ENCODE results near the gene ZNF2.

Gene ZNF2

GRCh38 chr2:95206096-95206495, 40.5 kb downstream of the ZNF2 start:
- H3K27me3 ChIP-seq (ENCODE audit: insufficient read depth, low read depth), result no peaks in the 10 kb centered on the region
- H3K4me3 ChIP-seq (IDR thresholded peaks at IDR 0.05; ENCODE audit: insufficient read depth, low read depth, low read length), result no peak overlapping the region
- H3K36me3 ChIP-seq (ENCODE audit: insufficient read depth), result no peaks in the 10 kb centered on the region
- no peaks in the 10 kb centered on the region for H4K20me1 ChIP-seq (ENCODE audit: insufficient read depth)
- H3K4me1 ChIP-seq (ENCODE audit: low read depth, poor library complexity, severe bottlenecking), result no peaks in the 10 kb centered on the region
- H2AFZ ChIP-seq (ENCODE audit: low read depth), result peak overlapping the region; percentile 75; the same call in 1 of the 2 replicates
- H3K27ac ChIP-seq, result no peak overlapping the region
- TF ChIP-seq, protein P1, sequence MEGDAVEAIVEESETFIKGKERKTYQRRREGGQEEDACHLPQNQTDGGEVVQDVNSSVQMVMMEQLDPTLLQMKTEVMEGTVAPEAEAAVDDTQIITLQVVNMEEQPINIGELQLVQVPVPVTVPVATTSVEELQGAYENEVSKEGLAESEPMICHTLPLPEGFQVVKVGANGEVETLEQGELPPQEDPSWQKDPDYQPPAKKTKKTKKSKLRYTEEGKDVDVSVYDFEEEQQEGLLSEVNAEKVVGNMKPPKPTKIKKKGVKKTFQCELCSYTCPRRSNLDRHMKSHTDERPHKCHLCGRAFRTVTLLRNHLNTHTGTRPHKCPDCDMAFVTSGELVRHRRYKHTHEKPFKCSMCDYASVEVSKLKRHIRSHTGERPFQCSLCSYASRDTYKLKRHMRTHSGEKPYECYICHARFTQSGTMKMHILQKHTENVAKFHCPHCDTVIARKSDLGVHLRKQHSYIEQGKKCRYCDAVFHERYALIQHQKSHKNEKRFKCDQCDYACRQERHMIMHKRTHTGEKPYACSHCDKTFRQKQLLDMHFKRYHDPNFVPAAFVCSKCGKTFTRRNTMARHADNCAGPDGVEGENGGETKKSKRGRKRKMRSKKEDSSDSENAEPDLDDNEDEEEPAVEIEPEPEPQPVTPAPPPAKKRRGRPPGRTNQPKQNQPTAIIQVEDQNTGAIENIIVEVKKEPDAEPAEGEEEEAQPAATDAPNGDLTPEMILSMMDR (conservative IDR thresholded peaks at IDR 0.05; ENCODE audit: low read depth, low read length), result no peak
- peak overlapping the region; percentile 54; the same call in 1 of the 2 replicates for H3K4me2 ChIP-seq
- H3K9ac ChIP-seq, result no peak overlapping the region
- no peaks in the 10 kb centered on the region for H3K79me2 ChIP-seq (ENCODE audit: insufficient read depth, low read depth)

- H2AFZ ChIP-seq (ENCODE audit: low read depth), result peak within 1 kb of the TSS; percentile 75
- TF ChIP-seq, protein P1 (conservative IDR thresholded peaks at IDR 0.05; ENCODE audit: low read depth, low read length), result 0 out of 2 replicates have a peak, but pooled peaks have one; percentile 18
- H3K27me3 ChIP-seq (ENCODE audit: insufficient read depth, low read depth), result no peaks in the 10 kb centered on the region
- no peaks in the 10 kb centered on the region for H4K20me1 ChIP-seq (ENCODE audit: insufficient read depth)
- no peak within 1 kb of the TSS for H3K27ac ChIP-seq
- H3K79me2 ChIP-seq (ENCODE audit: insufficient read depth, low read depth), result no peaks in the 10 kb centered on the region
- peak within 1 kb of the TSS; percentile 31; the same call in 1 of the 2 replicates for H3K9ac ChIP-seq
- no peaks in the 10 kb centered on the region for H3K4me1 ChIP-seq (ENCODE audit: low read depth, poor library complexity, severe bottlenecking)
- no peaks in the 10 kb centered on the region for H3K36me3 ChIP-seq (ENCODE audit: insufficient read depth)
- H3K4me2 ChIP-seq, result peak within 1 kb of the TSS; percentile 54
- H3K4me3 ChIP-seq (IDR thresholded peaks at IDR 0.05; ENCODE audit: insufficient read depth, low read depth, low read length), result peak within 1 kb of the TSS; percentile 78
Observed at GRCh38 chr2:95207111-95207961, 41.7 kb downstream of the ZNF2 start, which contains the start of gene ZNF892. TSS of gene ZNF892 (plus strand) at chr2:95207521. CDS start at chr2:95207816, 295 bp downstream.

DNA sequence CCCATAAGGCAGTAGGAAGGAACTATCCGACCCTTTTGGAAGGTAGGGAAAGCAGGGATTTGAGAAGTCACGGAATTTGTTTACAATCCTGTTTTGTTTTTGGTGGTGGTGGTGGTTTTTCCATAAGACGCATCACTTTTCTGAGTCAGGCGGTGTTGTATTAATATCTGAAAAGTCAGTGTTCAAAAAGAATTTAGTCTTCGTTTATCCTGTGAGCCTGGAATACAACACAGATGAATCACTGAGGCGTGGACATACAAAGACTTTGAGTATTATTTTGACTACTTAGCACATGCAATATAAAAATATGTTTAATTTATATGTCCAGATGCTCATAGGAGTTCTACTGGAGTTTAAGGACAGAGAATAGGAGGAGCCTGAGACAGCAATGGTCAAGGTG, 42.5 kb downstream of the ZNF2 start:
- no peaks in the 10 kb centered on the region for H3K36me3 ChIP-seq (ENCODE audit: insufficient read depth)
- no peak overlapping the region for H3K9ac ChIP-seq
- H3K4me2 ChIP-seq, result no peak overlapping the region
- H3K79me2 ChIP-seq (ENCODE audit: insufficient read depth, low read depth), result no peaks in the 10 kb centered on the region
- no peak overlapping the region for H3K4me3 ChIP-seq (IDR thresholded peaks at IDR 0.05; ENCODE audit: insufficient read depth, low read depth, low read length)
- H2AFZ ChIP-seq (ENCODE audit: low read depth), result peak overlapping the region; percentile 75; the same call in 1 of the 2 replicates
- H3K27me3 ChIP-seq (ENCODE audit: insufficient read depth, low read depth), result no peaks in the 10 kb centered on the region
- TF ChIP-seq, protein P1 (conservative IDR thresholded peaks at IDR 0.05; ENCODE audit: low read depth, low read length), result no peak
- H4K20me1 ChIP-seq (ENCODE audit: insufficient read depth), result no peaks in the 10 kb centered on the region
- H3K4me1 ChIP-seq (ENCODE audit: low read depth, poor library complexity, severe bottlenecking), result no peaks in the 10 kb centered on the region
- H3K27ac ChIP-seq, result no peak overlapping the region

DNA sequence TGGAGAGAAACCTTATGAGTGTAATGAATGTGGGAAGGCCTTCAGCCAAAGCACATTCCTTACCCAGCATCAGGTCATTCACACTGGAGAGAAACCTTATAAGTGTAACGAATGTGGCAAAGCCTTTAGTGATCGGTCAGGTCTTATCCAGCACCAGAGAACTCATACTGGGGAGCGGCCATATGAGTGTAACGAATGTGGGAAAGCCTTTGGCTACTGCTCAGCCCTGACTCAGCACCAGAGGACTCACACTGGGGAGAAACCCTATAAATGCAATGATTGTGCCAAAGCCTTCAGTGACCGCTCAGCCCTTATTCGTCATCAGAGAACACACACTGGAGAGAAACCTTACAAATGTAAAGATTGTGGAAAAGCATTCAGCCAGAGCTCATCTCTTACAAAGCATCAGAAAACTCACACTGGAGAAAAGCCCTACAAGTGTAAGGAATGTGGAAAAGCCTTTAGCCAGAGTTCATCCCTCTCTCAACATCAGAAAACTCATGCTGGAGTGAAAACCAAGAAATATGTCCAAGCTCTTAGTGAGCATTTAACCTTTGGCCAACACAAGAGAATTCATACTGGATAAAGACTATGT, 49.5 kb downstream of the ZNF2 start:
- H3K4me1 ChIP-seq (ENCODE audit: low read depth, poor library complexity, severe bottlenecking), result no peaks in the 10 kb centered on the region
- no peaks in the 10 kb centered on the region for H3K27me3 ChIP-seq (ENCODE audit: insufficient read depth, low read depth)
- TF ChIP-seq, protein P1 (conservative IDR thresholded peaks at IDR 0.05; ENCODE audit: low read depth, low read length), result no peak
- no peak overlapping the region for H3K4me3 ChIP-seq (IDR thresholded peaks at IDR 0.05; ENCODE audit: insufficient read depth, low read depth, low read length)
- H4K20me1 ChIP-seq (ENCODE audit: insufficient read depth), result no peaks in the 10 kb centered on the region
- H3K9ac ChIP-seq, result no peak overlapping the region
- no peak overlapping the region for H3K27ac ChIP-seq
- no peak overlapping the region for H3K4me2 ChIP-seq
- no peaks in the 10 kb centered on the region for H3K36me3 ChIP-seq (ENCODE audit: insufficient read depth)
- H3K79me2 ChIP-seq (ENCODE audit: insufficient read depth, low read depth), result no peaks in the 10 kb centered on the region
- H2AFZ ChIP-seq (ENCODE audit: low read depth), result no peak overlapping the region

All from KMS-11 (cell line).